Measurements from ENCODE around the gene FAAP20. TPM values are rescaled to one million over a fixed set of nuclear protein-coding genes. Genes with fewer than 3 reads are reported as not detected.

FAAP20 gene
- total RNA-seq, 5 donors from 2014 or later (not counting 1 experiment from before 2014, with no cell fraction given), result 52.9 to 74.8 (median 68.2) TPM

DNA sequence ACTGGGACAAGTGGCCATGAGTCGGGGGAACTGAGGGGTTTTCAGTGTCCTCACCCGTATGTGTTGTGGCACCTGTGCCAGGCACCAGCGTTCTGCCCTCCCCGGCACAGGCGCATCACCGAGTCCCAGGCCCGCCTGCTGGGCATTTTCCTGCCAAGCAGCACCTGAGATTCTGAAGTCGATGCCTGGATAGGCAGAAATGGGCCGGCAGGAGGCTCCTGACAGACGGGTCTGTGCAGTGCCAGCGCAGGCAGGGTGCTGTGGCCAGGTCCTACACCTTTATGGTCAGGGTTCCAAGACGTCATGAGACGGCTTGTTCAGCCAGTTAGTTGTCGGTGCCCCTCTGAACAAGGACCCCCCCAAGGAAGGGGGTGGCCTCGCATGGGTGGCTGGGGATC is 10.6 kb downstream of the FAAP20 start:
- H3K36me3 ChIP-seq (ENCODE audit: control insufficient read depth in 2 of 2, extremely low read depth in 1 of 2, insufficient read depth in 1 of 2, low read length in 1 of 2), result peaks cover 5% of the 10 kb centered on the region in 2 donors
- POLR2A ChIA-PET, result no interaction called here
- Mint-ChIP-seq H3K27me3 (no peaks in the 10 kb centered on the region), H3K4me3 (no peak overlapping the region), H3K4me1 (peaks cover 0 to 7% (median 3%) of the 10 kb centered on the region in 3 donors), H3K36me3 (peaks cover 19% of the 10 kb centered on the region), H3K9me3 (no peaks in the 10 kb centered on the region), H3K27ac (no peak overlapping the region)
- H3K4me1 ChIP-seq (ENCODE audit: control insufficient read depth in 1 of 2, extremely low read depth in 1 of 2, insufficient read depth in 2 of 2, low read length in 2 of 2), result peaks cover 0 to 2% of the 10 kb centered on the region in 2 experiments
- CTCF ChIA-PET, result no interaction called here
- no peak for DNase-seq
- 95% methylated on average over 15 of the region's 15 CpGs for WGBS (ENCODE audit: insufficient coverage)
- no peak for ATAC-seq (replicated peaks in 1 of 4)
- no peak overlapping the region for H3K4me3 ChIP-seq (ENCODE audit: control insufficient read depth in 1 of 2, extremely low read depth in 1 of 2, low read length in 1 of 2)
- H3K27me3 ChIP-seq (replicated peaks in 1 of 2; ENCODE audit: control insufficient read depth in 2 of 2, extremely low read depth in 1 of 2, insufficient read depth in 2 of 2, low read length in 1 of 2), result no peaks in the 10 kb centered on the region
- H3K27ac ChIP-seq (ENCODE audit: low read length), result no peak overlapping the region
- H3K9me3 ChIP-seq, result no peaks in the 10 kb centered on the region

DNA sequence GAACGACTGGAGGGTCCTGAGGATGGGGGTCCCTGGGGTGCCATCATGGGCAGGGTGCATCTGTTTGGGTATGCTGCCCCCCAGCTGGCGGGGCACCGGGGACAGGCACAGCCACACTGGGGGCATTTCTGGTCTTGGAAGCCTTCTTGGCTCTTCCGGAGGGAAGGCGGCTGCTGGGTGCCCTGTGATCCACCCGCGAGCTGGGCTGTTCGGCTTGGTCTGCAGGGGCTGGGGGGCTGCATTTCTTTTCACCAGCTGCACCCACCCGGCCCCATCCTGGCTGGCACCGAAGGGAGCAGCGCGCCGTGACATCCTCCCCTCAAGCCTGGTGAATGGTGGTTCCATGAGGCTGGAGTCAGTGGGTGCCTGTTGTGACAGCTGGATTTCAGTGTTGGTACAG is 12.2 kb downstream of the FAAP20 start:
- no peaks in the 10 kb centered on the region for H3K4me1 ChIP-seq (ENCODE audit: control insufficient read depth in 1 of 2, extremely low read depth in 1 of 2, insufficient read depth in 2 of 2, low read length in 2 of 2)
- POLR2A ChIA-PET, result no interaction called here
- Mint-ChIP-seq H3K9me3 (no peaks in the 10 kb centered on the region), H3K27ac (peak overlapping the region; percentile 34 to 69), H3K4me3 (no peak overlapping the region), H3K27me3 (no peaks in the 10 kb centered on the region), H3K36me3 (peaks cover 26% of the 10 kb centered on the region), H3K4me1 (peaks cover 0 to 7% (median 1%) of the 10 kb centered on the region in 3 donors)
- 97% methylated on average over 8 of the region's 13 CpGs for WGBS (ENCODE audit: insufficient coverage)
- peaks cover 5% of the 10 kb centered on the region in 2 donors for H3K36me3 ChIP-seq (ENCODE audit: control insufficient read depth in 2 of 2, extremely low read depth in 1 of 2, insufficient read depth in 1 of 2, low read length in 1 of 2)
- no peak overlapping the region for H3K27ac ChIP-seq (ENCODE audit: low read length)
- CTCF ChIA-PET, result no interaction called here
- DNase-seq, result no peak
- ATAC-seq (replicated peaks in 1 of 4), result no peak
- no peak overlapping the region for H3K4me3 ChIP-seq (ENCODE audit: control insufficient read depth in 1 of 2, extremely low read depth in 1 of 2, low read length in 1 of 2)
- no peaks in the 10 kb centered on the region for H3K9me3 ChIP-seq
- no peaks in the 10 kb centered on the region for H3K27me3 ChIP-seq (replicated peaks in 1 of 2; ENCODE audit: control insufficient read depth in 2 of 2, extremely low read depth in 1 of 2, insufficient read depth in 2 of 2, low read length in 1 of 2)

DNA sequence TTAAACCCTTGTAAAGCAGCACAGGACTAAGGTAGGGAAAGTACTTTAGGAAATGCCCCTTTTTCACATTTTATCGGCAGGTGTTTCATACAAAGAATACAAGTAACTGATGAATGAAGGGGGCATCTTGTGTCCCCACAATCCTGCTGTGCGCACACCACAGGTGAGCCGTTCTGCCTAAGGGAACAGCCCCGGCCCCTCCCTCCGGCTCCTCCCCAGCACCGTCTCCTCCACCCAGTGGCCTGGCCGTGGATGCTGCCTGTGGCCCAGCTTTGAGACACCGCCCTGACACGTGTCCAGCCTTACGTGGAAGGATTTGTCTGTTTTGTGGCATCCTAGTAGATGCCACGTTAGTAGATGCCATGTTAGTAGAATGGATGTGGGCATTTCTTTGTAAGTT is 12.8 kb downstream of the FAAP20 start:
- peaks cover 26% of the 10 kb centered on the region for H3K36me3 Mint-ChIP-seq
- H3K4me3 ChIP-seq (ENCODE audit: control insufficient read depth in 1 of 2, extremely low read depth in 1 of 2, low read length in 1 of 2), result no peak overlapping the region
- 95% methylated on average over 6 of the region's 11 CpGs for WGBS (ENCODE audit: insufficient coverage)
- H3K4me3 Mint-ChIP-seq, result no peak overlapping the region
- ATAC-seq (replicated peaks in 1 of 4) (no peak), DNase-seq (no peak)
- H3K27ac ChIP-seq (ENCODE audit: low read length), result no peak overlapping the region
- no peaks in the 10 kb centered on the region for H3K9me3 Mint-ChIP-seq
- no peaks in the 10 kb centered on the region for H3K4me1 ChIP-seq (ENCODE audit: control insufficient read depth in 1 of 2, extremely low read depth in 1 of 2, insufficient read depth in 2 of 2, low read length in 2 of 2)
- H3K9me3 ChIP-seq, result no peaks in the 10 kb centered on the region
- no peak overlapping the region for H3K27ac Mint-ChIP-seq
- H3K36me3 ChIP-seq (ENCODE audit: control insufficient read depth in 2 of 2, extremely low read depth in 1 of 2, insufficient read depth in 1 of 2, low read length in 1 of 2), result peaks cover 5% of the 10 kb centered on the region in 2 donors
- ChIA-PET POLR2A (no interaction called here), CTCF (no interaction called here)
- no peaks in the 10 kb centered on the region for H3K27me3 ChIP-seq (replicated peaks in 1 of 2; ENCODE audit: control insufficient read depth in 2 of 2, extremely low read depth in 1 of 2, insufficient read depth in 2 of 2, low read length in 1 of 2)
- H3K27me3 Mint-ChIP-seq, result no peaks in the 10 kb centered on the region
- peaks cover 0 to 7% (median 1%) of the 10 kb centered on the region in 3 donors for H3K4me1 Mint-ChIP-seq

DNA sequence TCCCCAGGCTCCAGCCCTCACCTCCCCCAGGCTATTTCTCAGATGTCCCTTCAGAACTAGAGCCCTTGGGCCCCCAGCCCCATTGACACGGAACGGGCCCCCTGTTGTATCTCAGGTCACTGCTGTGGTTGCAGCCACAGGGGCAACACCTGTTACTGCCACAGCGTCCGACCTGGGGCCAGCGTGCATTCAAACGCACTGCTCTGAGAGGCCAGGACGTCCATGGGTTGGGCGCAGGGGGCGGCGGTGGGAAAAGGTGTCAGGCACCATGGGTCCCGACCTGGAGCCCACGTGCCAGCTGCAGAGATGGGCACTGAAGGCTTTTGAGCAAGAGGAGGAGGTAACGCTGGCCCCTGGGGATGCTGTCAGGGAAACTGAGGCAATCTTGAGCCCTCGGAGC is 13.3 kb downstream of the FAAP20 start:
- CTCF ChIA-PET, result no interaction called here
- peaks cover 5% of the 10 kb centered on the region in 2 donors for H3K36me3 ChIP-seq (ENCODE audit: control insufficient read depth in 2 of 2, extremely low read depth in 1 of 2, insufficient read depth in 1 of 2, low read length in 1 of 2)

GRCh38 chr1:2180297-2181245 is 14.0 kb downstream of the FAAP20 start:
- Histone ChIP-seq H3K9me3 (no peaks in the 10 kb centered on the region), H3K4me1 (ENCODE audit: control insufficient read depth in 1 of 2, extremely low read depth in 1 of 2, insufficient read depth in 2 of 2, low read length in 2 of 2) (no peaks in the 10 kb centered on the region), H3K36me3 (ENCODE audit: control insufficient read depth in 2 of 2, extremely low read depth in 1 of 2, insufficient read depth in 1 of 2, low read length in 1 of 2) (peaks cover 0 to 5% of the 10 kb centered on the region in 2 donors), H3K4me3 (ENCODE audit: control insufficient read depth in 1 of 2, extremely low read depth in 1 of 2, low read length in 1 of 2) (no peak overlapping the region), H3K27ac (ENCODE audit: low read length) (no peak overlapping the region), H3K27me3 (replicated peaks in 1 of 2; ENCODE audit: control insufficient read depth in 2 of 2, extremely low read depth in 1 of 2, insufficient read depth in 2 of 2, low read length in 1 of 2) (peaks cover 0 to 1% of the 10 kb centered on the region in 2 experiments)
- 89% methylated on average over 52 of the region's 58 CpGs for WGBS (ENCODE audit: insufficient coverage)
- Mint-ChIP-seq H3K27ac (no peak overlapping the region), H3K9me3 (no peaks in the 10 kb centered on the region), H3K4me1 (peaks cover 0 to 7% (median 1%) of the 10 kb centered on the region in 3 donors), H3K4me3 (no peak overlapping the region), H3K36me3 (peaks cover 30% of the 10 kb centered on the region), H3K27me3 (no peaks in the 10 kb centered on the region)
- ATAC-seq (replicated peaks in 1 of 4) (no peak), DNase-seq (no peak)
- POLR2A ChIA-PET, result no interaction called here
- CTCF ChIA-PET, result no interaction called here

More for the DNA sequence above, 13.3 kb downstream of the FAAP20 start:
- Histone ChIP-seq H3K4me3 (ENCODE audit: control insufficient read depth in 1 of 2, extremely low read depth in 1 of 2, low read length in 1 of 2) (no peak overlapping the region), H3K9me3 (no peaks in the 10 kb centered on the region), H3K4me1 (ENCODE audit: control insufficient read depth in 1 of 2, extremely low read depth in 1 of 2, insufficient read depth in 2 of 2, low read length in 2 of 2) (no peaks in the 10 kb centered on the region), H3K27ac (ENCODE audit: low read length) (no peak overlapping the region), H3K27me3 (replicated peaks in 1 of 2; ENCODE audit: control insufficient read depth in 2 of 2, extremely low read depth in 1 of 2, insufficient read depth in 2 of 2, low read length in 1 of 2) (no peaks in the 10 kb centered on the region)
- POLR2A ChIA-PET, result no interaction called here
- Mint-ChIP-seq H3K4me3 (no peak overlapping the region), H3K27me3 (no peaks in the 10 kb centered on the region), H3K4me1 (peaks cover 0 to 7% (median 1%) of the 10 kb centered on the region in 3 donors), H3K9me3 (no peaks in the 10 kb centered on the region), H3K36me3 (peaks cover 26% of the 10 kb centered on the region), H3K27ac (no peak overlapping the region)
- ATAC-seq (replicated peaks in 1 of 4) (no peak), DNase-seq (no peak)
- 96% methylated on average over 14 of the region's 14 CpGs for WGBS (ENCODE audit: insufficient coverage)

- ChIA-PET CTCF (no interaction called here), POLR2A (no interaction called here)
- Mint-ChIP-seq H3K36me3 (peaks cover 27% of the 10 kb centered on the region), H3K27me3 (no peaks in the 10 kb centered on the region), H3K4me3 (no peak overlapping the region), H3K4me1 (peaks cover 2 to 7% (median 2%) of the 10 kb centered on the region in 3 donors), H3K27ac (no peak overlapping the region), H3K9me3 (no peaks in the 10 kb centered on the region)
- Histone ChIP-seq H3K27me3 (replicated peaks in 1 of 2; ENCODE audit: control insufficient read depth in 2 of 2, extremely low read depth in 1 of 2, insufficient read depth in 2 of 2, low read length in 1 of 2) (peaks cover 0 to 2% of the 10 kb centered on the region in 2 experiments), H3K27ac (ENCODE audit: low read length) (no peak overlapping the region), H3K4me1 (ENCODE audit: control insufficient read depth in 1 of 2, extremely low read depth in 1 of 2, insufficient read depth in 2 of 2, low read length in 2 of 2) (peaks cover 0 to 4% of the 10 kb centered on the region in 2 experiments), H3K4me3 (ENCODE audit: control insufficient read depth in 1 of 2, extremely low read depth in 1 of 2, low read length in 1 of 2) (no peak overlapping the region), H3K9me3 (no peaks in the 10 kb centered on the region), H3K36me3 (ENCODE audit: control insufficient read depth in 2 of 2, extremely low read depth in 1 of 2, insufficient read depth in 1 of 2, low read length in 1 of 2) (peaks cover 0 to 2% of the 10 kb centered on the region in 2 donors)
- ATAC-seq (replicated peaks in 1 of 4) (no peak), DNase-seq (no peak)
- 81% methylated on average over 22 of the region's 28 CpGs for WGBS (ENCODE audit: insufficient coverage)
Observed at GRCh38 chr1:2179283-2180013, 15.1 kb downstream of the FAAP20 start.

Data from T-cell (primary cell).